Lower leg skin (tissue), 4 donors: ENCODE results near the gene ZIC3. TPM values are rescaled to one million over a fixed set of nuclear protein-coding genes. Genes with fewer than 3 reads are reported as not detected.

Source experiments
- DNase-seq, 2 donors: peaks; one replicate each; pipeline ENCODE4 v3.0.0-alpha.2; 2019; ENCODE audit warnings: low spot score in 2 of 2
- H3K4me3 ChIP-seq: fragments of 200-600 bp; sonication (generic); 2 replicates; pipeline ENCODE4 v1.5.1; 2017; ENCODE audit warnings: mild to moderate bottlenecking, low read depth; ENCODE audit not compliant: poor library complexity, severe bottlenecking
- CTCF ChIP-seq, 3 donors: fragments of 450-650 bp; IDR thresholded peaks; one replicate each; pipeline ENCODE4 v1.5.1; 2016; ENCODE audit warnings: antibody characterized with exemption in 3 of 3, mild to moderate bottlenecking in 3 of 3, moderate library complexity in 2 of 3
- POLR2A ChIP-seq, 2 donors: fragments of 450-650 bp; IDR thresholded peaks; one replicate each; pipeline ENCODE4 v1.6.1; 2016 to 2017; ENCODE audit warnings: antibody characterized with exemption in 2 of 2, mild to moderate bottlenecking in 1 of 2, moderate library complexity in 1 of 2
- WGBS, 2 donors: methylation state at CpG; one replicate each; pipeline ENCODE4 v1.1.5; 2018; 5-methylcytosine and 5-hydroxymethylcytosine counted together
- intact Hi-C: fragments of 100-400 bp; cut with DNase I; formaldehyde crosslinking; loops from one replicate; pipeline ENCODE4 v1.15.0; 2023; ENCODE audit warnings: low total_unique reads
- total RNA-seq, 4 donors: library from RNA; depleted of rRNA; stranded (reverse); fragments of >200 nt; gene quantifications; one replicate each; pipeline ENCODE4 v1.1.0, GENCODE V29; 2016

Gene ZIC3
- not detected for total RNA-seq

DNA sequence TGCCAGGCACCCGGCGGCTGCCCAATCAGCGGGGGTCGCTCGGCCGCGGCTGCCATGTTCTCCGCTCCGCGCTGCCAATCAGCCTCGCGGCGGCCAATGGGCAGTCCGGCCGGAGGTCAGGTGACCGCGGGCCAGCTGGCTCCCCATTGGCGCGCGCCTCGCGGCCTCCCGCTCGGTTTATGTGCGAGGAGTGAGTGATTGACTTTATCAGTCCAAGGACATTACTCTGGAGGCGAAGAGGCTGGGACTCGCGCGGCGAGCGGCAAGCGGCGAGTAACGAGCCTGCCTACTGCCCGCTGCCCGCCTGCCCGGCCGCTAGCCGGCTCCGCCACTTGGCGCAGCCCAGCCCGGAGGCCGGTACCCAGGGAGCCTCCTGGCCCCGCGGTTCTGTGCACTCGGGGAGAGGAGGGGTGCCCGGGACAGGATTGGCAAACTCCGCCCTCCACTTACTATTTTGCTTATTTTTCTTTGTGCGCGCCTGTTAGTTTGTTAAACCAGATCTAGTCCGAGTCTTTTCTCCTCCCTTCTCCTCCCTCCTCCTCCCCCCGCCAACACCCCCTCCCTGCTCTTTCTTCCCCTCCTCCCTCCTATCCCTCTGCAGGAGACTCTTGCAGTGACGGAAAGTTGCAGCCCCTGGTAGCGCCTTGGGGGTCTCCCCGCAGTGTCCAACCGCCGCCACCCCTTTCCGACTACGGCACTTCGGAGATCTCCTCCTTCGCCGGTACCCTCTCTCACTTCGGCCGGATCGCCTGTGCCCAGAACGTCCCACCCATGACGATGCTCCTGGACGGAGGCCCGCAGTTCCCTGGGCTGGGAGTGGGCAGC, at the start of gene ZIC3:
TSS of gene ZIC3 (plus strand) at position 207 of the 825 bp plus-strand sequence. CDS start at position 772, 565 bp downstream.
- H3K4me3 ChIP-seq, result peak within 1 kb of the TSS; percentile 12
- intact Hi-C loops, result no loop called here
- TF ChIP-seq CTCF (IDR thresholded peaks at IDR 0.05) (no peak), POLR2A (IDR thresholded peaks at IDR 0.05) (no peak)
- DNase-seq, result peak in 1 of 2 donors; percentile 18
- WGBS, 2 donors, result 1 to 35% methylated on average over 23 to 64 of the region's 69 CpGs

GRCh38 chrX:137519459-137519858, 46.5 kb upstream of the ZIC3 start:
- no peak overlapping the region for H3K4me3 ChIP-seq
- no peak for DNase-seq
- 79% methylated on average over 3 of the region's 3 CpGs for WGBS, 2 donors
- TF ChIP-seq CTCF (IDR thresholded peaks at IDR 0.05) (no peak), POLR2A (IDR thresholded peaks at IDR 0.05) (no peak)
- intact Hi-C loops, result no loop called here

DNA sequence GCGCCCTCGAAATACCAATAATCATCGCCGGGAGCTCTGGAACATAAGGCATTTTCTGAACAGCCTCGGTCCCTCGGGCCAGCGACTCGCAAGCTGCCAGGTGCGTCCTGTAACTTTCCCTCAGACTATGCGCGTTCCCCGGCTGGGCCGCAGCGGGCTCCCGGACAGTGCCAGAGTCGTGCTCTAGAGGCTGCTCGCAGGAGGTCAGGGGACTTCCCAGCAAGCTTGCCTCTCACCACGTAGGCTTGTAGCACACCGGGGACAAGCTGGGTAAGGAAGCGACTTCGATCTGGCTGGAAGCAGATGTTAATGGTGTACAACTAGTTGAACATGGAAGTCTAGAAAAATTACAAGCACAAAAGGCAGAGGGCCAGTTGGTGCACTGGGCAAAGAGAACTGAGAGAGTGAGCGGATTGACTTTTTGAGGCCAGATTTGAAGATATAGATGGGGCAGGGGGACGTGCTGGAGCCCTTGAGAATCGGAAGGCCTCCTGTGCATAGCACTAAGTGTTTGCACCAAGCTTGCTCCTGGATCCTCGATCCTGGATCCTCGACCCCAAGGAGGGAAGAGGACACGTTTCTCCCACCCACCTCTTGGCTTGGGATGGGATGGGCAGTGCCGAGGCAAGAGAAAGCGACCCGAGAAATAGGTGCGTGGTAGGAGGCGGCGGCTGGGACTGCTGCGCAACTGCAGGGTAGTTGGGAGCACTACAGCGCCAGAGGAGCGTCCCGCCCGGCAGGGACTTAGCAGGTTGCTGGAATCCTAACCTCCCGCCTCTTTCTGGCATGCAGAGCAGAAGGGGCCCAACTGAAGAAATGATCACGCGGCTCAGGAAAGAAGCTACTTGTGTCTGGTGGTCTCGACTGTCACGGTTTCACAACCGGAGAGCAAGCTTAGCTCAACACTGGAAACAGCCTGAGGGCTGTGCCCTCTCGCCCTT, 19.9 kb upstream of the ZIC3 start:
- no peak for DNase-seq
- TF ChIP-seq CTCF (IDR thresholded peaks at IDR 0.05), result no peak
- TF ChIP-seq POLR2A (IDR thresholded peaks at IDR 0.05), result no peak
- intact Hi-C loops, result no loop called here
- 15 to 35% methylated on average over 25 to 45 of the region's 45 CpGs for WGBS, 2 donors
- H3K4me3 ChIP-seq, result no peak overlapping the region

GRCh38 chrX:137547291-137547690, 18.6 kb upstream of the ZIC3 start:
- intact Hi-C loops, result no loop called here
- 7 to 26% methylated on average over 2 to 26 of the region's 28 CpGs for WGBS, 2 donors
- TF ChIP-seq POLR2A (IDR thresholded peaks at IDR 0.05) (no peak), CTCF (IDR thresholded peaks at IDR 0.05) (no peak)
- no peak for DNase-seq
- H3K4me3 ChIP-seq, result no peak overlapping the region

GRCh38 chrX:137548261-137548660, 17.7 kb upstream of the ZIC3 start:
- intact Hi-C loops, result no loop called here
- 21 to 45% methylated on average over 9 to 14 of the region's 14 CpGs for WGBS, 2 donors
- no peak overlapping the region for H3K4me3 ChIP-seq
- TF ChIP-seq POLR2A (IDR thresholded peaks at IDR 0.05) (no peak), CTCF (IDR thresholded peaks at IDR 0.05) (no peak)
- DNase-seq, result no peak
